OCI-M1 (cell line): ENCODE measurements around the gene UBN1.
"Not testable (repeated sequence)": the region's sequence is repeated elsewhere in the genome, so short reads cannot be mapped to it uniquely, and the experiment has no call there.

Source experiments
- DNase-seq: peaks from one replicate; lab custom pipeline; 2025; lab: John Stamatoyannopoulos, UW

Gene UBN1

DNA sequence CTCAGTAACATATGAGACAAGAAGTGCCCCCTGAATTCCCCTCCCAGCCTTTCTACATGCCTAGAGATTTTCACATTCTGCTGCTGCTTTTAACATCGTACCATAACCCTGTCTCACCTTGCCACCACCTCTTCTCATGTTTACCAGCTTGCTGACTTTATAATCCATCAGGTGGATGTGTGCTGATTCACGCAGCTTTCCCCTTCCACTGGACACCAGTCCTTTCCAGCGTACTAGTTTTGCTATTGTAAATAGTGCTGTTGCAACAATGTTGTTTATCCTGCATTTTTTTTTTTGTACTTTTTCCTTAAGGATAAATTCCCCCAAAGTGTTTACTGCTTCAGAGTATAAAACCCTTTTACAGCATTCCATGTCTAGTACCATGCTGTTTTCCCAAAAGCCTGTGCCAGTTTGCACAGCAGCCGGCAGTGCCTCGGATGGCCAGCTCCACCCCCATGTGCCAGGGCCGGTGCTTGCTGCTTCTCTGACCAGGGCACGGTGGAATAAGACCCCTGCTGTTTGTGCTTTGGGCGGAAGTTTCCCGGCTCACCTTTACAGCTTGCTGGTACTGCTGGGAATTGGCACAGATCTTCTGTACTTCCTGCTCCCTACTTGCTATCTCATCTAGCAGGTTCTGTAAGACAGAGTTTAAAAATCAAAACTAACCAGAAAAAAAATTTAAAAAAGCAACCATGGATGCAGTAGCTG is 41.3 kb downstream of the UBN1 start:
- no peak for DNase-seq

- no peak for DNase-seq
Observed at GRCh38 chr16:4890026-4890425, 42.7 kb downstream of the UBN1 start.

GRCh38 chr16:4890686-4891085 is 43.4 kb downstream of the UBN1 start:
- no peak for DNase-seq

DNA sequence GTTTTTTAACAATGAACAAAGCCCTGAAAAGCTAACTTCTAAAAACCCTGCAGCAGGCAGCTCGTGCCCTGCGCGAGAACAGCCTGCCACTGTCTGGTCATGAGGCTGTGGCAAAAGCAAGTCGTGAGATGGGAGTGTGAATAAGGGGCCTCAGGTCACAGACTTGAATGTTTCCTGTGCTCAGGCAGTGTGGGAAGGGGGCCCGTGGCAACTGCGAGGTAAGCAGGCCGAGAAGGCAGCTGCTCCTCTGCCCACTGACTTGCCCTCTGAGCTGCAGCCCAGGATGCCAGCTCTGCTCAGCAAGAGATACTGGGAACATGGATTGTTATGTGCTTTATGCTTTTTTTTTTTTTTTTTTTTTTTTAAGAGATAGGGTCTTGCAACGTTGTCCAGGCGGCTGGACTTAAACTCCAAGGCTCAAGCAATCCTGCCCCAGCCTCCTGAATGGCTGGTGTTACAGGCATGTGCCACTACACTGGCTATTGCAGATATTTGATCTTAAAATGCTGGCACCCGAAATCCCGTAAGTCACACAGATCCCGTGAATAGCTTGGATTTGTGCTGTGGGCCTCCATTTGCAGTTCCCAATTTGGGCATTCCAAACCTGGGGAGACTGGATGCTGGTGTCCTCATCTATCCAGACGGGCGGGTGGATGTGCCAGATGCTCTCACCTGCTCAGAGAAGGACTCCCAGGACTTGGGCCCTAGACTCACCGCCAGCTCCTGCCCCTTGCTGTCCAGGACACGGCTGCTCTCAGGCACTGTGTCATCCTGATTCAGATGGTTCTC is 44.0 kb downstream of the UBN1 start:
- DNase-seq, result no peak

DNA sequence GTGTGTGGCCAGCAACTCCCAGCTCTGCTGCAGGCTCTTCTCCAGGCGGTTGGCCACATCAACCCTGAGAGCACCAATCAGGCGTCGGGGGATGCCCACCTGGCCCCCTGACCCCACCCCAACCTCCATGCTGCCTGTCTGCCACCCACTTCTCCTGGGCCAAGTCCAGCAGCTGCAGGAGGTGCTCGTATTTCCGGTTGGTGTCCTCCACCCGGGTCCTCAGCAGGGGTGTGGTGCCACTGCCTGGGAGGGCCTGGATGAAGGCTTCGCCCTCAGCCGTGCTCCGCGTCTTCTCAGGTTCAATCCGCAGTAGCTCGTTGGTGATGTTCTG is 44.6 kb downstream of the UBN1 start:
- no peak for DNase-seq

DNA sequence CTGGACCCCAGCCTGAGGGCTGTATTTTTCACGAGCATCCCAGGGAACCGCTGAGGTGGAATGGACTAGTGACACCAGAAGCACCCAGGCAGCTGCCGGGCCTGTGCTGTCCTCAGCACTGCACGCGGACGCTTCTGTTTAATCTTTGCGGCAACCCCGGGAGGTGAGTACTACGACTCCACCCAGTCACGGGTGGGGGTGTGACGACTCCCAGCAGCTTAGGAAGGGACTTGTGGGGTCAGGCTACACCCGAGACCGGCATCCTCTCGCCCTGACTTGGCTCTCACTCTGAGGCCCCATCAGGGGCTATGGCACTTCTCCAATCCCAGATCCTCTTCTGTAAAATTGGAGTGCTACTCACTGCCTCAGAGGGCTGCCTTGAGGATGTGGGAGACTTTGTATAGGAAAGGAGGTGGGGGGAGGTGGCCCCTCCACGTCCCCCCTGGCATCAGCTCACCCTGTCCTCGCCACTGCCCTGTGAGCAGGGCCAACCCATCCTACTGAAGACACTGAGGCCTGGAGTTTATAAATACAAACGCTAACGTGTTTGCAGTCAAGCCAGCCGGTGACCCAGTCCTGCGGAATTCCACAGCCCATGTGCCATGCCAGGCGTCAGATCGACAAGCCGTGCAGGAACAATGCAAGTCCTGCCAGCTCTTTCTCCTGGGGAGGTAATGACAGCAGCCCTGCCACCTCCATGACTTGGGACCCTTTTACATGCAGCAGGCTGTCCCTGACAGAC is 45.3 kb downstream of the UBN1 start:
- no peak for DNase-seq

DNA sequence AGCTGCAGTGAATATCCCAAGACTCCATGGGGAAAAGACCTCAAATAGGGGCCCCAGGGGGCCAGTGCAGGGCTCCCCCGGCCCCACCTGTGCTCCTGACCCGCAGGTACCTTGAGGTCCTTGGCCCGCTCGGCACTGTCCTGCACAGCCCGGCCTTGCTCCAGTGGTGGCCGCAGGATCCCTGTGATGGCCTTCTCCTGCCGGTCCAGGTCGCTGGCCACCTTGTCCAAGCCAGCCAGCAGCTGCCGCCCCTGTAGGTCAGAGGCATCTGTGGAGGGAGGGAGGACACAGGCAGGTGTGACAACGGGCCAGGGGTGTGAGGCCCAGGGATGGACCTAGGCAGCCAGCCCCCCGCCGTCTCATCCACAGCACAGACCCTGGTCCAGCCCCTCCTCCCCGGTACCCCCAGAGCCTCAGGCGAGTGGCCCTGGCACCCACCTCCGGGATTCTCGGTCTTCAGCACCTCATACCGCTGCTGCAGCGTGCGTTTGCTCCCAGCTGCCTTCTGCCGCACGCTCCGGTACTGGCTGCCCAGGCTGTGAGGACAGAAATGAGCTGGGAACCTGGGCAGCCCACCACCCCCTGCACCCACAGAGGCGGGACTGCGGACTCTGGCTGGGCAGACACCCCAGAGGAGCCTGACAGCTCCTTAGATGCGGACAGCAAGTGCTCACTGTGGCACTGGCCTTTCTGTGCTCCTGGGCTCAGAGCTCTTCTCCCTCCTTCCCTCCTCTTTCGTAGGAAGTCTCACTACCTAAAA is 46.0 kb downstream of the UBN1 start:
- DNase-seq, result no peak

GRCh38 chr16:4894276-4895150 is 47.2 kb downstream of the UBN1 start:
- no peak for DNase-seq

DNA sequence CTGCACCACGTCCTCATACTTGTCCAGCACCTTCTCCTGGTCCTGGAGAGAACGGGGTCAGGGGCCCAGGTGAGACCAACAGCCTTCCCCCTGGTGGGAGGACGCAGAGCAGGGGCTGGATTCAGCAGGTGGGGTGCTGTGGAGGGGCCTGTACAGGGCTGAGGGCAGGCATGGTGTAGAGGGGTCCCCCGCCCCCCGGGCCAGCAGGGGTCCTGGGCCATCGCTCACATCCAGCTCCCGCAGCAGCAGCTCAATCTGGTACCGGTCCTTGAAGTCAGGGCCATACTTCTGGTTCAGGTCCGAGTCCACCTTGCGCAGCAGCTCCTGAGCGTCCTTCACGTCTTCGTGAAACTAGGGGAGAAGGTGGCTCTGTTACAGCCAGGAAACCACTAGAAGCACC is 48.1 kb downstream of the UBN1 start:
- DNase-seq, result no peak

DNA sequence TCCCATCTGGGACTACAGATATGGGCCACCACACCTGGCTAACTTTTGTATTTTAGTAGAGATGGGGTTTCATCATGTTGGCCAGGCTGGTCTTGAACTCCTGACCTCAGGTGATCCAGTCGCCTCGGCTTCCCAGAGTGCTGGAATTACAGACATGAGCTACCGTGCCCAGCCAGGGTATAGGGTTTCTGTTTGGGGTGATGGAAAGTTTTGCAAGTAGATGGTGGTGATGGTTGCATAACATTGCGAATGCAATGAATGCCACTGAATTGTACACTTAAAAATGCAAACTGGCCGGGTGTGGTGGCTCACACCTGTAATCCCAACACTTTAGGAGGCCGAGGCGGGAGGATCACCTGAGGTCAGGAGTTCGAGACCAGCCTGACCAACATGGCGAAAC is 49.5 kb downstream of the UBN1 start:
- DNase-seq, result not testable (repeated sequence)

GRCh38 chr16:4897328-4897727 is 50.0 kb downstream of the UBN1 start:
- no peak for DNase-seq

- no peak for DNase-seq
Observed at GRCh38 chr16:4898811-4899473, 51.7 kb downstream of the UBN1 start.

DNA sequence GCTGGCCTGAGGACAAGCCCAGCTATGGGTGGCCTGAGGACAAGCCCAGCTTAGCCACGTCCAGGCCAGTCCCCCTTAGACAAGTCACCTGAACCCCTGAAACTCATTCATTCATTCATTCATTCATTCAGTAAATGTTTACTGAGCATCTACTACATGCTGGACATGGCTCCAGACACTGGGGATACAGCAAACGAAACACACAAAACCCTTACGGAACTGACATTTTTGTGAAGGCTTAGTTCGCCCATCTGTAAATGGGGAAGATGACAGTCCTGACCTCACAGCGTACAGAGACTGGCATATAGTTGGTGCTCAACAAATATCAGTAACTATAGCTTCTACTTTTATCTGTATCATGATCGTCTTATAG is 52.2 kb downstream of the UBN1 start:
- DNase-seq, result no peak

GRCh38 chr16:4900036-4900435 is 52.8 kb downstream of the UBN1 start:
- no peak for DNase-seq

GRCh38 chr16:4900750-4901149 is 53.5 kb downstream of the UBN1 start:
- DNase-seq, result no peak

DNA sequence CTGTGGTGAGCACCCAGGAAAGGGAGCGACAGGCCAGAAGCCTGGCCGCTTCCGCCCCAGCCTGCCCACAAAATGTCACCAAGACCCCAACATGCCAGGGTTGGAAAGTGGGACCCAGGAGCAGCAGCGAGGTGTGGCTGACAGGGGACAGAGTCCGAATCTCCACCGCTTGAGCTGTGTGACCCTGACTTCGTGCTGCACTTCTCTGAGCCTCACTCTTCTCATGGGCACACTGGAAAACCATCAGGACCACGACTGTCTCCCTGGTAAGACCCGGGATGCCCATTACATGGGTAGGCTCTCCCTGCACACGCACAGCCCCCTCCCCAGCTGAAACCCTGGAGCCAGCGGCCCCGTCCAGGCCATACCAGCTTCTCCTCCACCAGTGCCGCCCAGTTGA is 54.8 kb downstream of the UBN1 start:
- no peak for DNase-seq

DNA sequence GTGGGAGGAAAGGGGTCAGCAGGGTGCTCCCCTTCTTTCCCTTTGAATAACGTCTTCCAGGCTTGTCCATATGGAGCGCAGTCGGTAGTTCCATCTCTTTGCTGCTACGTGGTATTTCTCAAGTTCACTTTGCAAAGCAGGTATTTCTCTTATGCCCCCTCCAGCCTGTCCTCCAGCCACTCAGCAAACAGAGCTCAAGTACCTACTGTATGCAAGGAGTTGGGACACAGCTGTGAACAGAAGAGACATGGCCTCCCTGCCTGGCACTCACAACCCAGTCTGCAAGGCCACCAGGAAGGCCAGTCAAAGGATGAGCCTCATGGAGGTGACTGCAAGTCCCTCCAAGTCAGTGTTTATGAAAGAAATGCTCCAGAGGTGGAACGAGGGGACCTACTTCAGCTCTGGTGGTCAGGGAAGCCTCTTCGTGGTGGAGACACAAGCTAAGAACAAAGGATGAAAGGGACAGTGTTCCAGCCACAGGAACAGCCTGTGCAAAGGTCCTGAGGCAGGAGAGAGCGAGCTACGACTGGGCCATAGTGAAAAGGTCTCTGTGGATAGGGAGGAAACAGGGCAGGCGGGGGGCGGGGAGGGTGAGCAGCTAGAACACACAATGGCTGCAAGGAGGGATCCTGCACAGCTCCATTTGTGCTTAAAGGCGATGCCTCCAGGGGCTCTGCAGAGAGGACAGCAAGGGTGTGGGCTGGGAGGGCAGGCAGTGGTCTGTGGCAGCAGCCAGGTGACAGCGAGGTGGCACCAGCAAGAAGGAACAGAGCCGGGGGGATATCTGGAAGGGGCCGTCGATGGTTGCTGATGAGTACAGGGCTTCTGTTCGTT is 57.0 kb downstream of the UBN1 start:
- no peak for DNase-seq

DNA sequence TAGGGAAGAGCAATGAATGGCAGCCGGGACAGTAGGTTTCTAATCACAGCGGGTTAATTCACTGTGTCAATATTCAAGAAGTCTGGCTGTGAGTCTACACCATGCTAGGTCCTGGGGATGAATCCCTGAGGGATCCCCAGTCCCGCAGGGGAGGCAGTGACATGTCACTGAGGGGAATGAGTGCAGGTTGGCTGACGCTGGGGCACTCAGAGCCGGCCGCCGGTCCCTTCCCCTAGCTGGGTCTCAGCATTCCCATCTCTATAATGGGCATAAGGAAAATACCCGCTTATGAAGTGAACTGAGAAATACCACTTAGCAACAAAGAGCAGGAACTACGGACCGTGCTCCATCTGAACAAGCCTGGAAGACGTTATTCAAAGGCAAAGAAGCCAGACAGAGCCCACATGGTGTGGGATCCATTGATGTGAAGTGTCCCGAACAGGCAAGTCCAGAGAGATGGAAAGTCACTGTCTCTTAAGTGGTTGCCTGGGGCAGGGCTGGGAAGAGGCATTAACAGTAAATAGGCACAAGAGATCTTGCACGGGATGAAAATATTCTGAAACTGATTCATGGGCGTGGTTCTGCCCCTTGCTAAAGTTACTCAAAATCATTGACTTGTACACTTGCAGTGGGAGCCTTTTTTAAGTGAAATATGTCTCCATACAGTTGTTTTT is 57.8 kb downstream of the UBN1 start:
- no peak for DNase-seq

GRCh38 chr16:4908854-4909401 is 61.6 kb downstream of the UBN1 start:
- no peak for DNase-seq
